Kidney capillary endothelial cell (primary cell): ENCODE results near the gene NR6A1.

Source experiments
- DNase-seq: peaks from one replicate; pipeline ENCODE4 v3.0.0-alpha.2; 2018; ENCODE audit warnings: low spot score

NR6A1 gene

DNA sequence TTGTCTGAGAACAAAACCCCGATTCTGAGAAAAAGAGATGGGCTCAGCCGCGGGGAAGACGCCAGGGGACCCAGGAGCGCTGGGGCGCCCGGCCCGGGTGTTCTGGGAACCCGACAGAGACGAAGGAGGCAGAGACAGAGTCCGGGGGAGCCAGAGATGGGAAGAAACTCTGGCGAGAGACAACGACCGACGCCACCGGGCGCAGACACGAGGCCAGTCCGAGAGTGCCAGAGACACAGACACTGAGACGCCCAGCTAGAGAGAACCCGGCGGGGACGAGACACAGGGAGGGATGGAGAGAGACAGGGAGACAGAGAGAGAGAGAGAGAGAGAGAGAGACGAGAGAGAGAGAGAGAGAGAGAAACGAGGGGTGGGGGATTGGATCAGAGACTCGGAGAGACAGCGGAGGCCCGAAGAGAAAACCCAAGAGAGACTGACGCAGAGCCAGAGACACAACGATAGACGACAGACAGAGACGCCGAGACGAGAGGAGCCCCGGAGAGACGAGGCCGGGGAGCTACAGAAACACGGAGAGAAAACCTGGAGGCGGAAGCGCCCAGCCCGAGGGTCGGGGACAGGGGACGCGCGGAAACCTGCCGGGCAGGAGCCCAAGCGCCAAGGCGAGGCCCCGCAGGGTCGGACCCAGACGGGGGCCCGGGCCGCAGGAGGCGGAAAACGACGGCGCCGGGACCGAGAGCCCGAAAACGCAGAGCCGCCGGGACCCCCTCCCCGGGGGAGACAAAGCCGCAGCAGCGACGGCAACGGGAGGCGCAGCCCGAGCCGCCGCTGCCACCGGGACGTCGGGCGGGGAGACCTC lies 267.2 kb downstream of the NR6A1 start:
- DNase-seq: no peak

- DNase-seq: no peak
Measured at GRCh38 chr9:124502711-124503702, 268.1 kb downstream of the NR6A1 start.

- DNase-seq: no peak
Measured at GRCh38 chr9:124501771-124502320, 269.3 kb downstream of the NR6A1 start.

- no peak for DNase-seq
Measured at GRCh38 chr9:124500796-124501611, 270.1 kb downstream of the NR6A1 start.

GRCh38 chr9:124500028-124500795 lies 270.9 kb downstream of the NR6A1 start:
- no peak for DNase-seq

- no peak for DNase-seq
Measured at GRCh38 chr9:124499216-124499615, 271.9 kb downstream of the NR6A1 start.

DNA sequence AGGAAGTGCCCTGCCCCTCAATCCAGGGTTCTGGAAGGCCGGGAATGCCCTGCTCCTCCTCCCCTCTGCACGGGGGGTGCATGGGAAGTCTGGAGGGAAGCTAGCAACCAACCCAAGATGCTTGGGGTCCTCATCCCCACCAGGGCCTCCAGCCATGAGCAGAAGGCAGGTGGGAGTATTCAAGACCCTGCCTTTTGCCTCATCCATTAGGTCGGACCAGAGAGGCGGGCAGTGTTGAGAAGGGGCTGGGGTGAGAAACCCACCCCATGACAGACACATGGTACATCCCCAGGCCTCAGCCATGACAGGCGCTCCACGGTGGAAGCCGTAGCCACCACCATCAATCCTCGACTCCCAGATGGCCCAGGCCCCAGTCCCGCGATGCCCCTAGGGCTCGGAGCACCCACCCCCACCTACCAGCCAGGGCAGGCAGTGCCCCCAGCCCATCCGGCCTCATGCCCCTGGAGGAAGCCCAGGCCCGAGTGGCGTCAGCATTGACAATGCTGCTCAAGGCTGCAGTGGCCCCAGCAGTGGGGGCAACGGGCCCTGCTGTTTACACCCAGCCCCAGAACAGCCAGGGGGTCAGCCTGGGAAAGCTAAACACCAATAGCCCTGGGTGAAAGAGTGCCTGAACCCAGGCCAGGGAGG lies 272.5 kb downstream of the NR6A1 start:
- DNase-seq: no peak

DNA sequence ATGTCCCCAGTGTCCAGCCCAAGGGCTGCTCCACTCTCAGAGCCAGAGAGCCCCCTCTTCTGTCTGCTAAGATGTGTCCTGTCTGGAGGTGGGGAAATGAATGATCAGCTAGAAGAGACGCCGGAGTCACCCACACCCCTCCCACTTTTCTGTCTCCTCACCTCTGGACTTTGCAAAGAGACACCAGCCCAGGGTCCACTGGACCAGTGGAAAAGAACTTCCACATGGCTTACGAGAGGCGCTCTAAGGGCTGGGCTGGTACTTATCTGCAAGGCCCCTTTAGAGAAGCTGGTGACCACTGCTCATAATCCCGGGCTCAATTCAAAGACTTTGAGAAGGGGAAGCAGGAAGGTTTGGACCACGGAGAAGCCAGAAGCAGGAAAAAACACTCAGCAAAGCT lies 273.1 kb downstream of the NR6A1 start:
- no peak for DNase-seq

DNA sequence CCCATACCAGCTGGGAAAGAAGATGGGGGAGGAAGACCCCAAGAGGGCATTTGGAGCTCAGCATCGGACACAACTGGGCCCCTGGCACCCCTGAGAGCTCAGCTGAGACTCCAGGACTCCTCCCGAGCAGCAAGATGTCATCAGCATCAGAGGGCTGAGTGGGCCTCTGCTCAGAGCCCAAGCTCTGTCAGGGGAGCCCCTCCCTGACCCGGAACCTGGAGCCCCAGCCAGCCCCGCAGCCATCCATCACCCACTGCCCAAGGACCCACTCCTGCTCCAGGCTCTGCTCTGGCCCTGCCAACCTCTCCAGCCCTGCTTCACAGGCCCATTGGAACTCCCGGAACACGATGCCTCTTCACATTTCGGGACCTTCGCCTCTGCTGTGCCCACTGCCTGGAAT lies 273.7 kb downstream of the NR6A1 start:
- DNase-seq: no peak

DNA sequence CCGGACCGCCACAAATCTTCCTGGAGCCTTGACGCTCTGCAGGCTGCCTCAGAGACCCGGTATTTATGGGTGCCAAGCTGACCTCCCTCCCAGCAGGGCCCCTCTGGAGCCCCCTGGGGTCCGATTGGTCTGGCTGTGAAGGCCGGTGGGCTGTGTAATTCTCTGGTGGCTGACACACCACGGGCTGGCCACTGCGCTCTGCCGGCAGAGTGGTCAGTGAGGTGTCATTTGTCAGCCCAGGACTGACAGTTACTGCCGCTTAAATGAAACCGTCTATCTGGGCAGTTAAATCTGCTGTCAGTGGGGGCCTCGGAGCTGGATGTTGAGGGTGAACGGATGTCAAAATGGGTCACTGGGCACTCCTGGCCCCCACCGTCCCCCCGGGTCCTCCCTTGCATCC lies 274.6 kb downstream of the NR6A1 start:
- no peak for DNase-seq

GRCh38 chr9:124496075-124496449 lies 275.0 kb downstream of the NR6A1 start:
- no peak for DNase-seq

- DNase-seq: no peak
Measured at GRCh38 chr9:124495126-124496074, 275.7 kb downstream of the NR6A1 start.

- no peak for DNase-seq
Measured at GRCh38 chr9:124493794-124494479, 277.2 kb downstream of the NR6A1 start.

DNA sequence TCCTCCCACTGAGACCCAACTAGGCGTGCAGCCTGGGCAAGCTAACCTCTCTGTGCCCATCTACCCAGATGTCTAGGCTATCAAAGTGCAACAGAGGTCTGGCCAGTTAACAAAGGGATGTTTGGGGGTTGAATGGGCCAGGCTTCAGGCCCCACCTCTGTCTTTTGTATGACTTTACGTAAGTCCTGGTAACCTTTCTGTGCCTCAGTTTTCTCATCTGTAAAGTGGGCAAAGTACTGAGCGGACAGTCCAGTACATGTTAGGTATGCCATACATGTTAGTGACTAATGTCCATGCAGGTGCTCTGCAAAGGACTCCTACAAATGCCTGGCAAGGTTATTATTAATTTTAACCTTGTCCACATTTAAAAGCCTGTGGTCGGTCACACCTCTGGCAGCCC lies 277.9 kb downstream of the NR6A1 start:
- DNase-seq: no peak

DNA sequence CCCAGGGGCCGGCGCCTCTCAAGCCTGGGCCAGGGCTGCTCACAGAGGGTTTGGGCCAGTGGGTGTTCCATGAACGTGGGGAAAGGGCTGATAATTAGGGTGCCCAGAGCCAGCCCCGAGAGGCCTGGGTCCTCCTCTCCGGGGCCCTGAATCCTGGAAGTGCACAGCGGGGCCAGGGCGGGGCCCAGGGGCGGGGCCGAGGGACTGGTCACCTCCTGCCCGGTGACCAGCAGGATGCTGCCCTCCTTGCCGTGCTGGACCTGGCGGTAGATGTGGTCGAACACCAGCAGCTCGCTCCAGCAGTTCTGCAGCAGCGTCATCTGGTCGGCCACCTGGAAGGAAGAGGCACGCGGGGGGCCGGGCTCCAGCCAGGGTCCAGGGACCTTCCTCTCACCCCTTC lies 278.3 kb downstream of the NR6A1 start:
- no peak for DNase-seq

DNA sequence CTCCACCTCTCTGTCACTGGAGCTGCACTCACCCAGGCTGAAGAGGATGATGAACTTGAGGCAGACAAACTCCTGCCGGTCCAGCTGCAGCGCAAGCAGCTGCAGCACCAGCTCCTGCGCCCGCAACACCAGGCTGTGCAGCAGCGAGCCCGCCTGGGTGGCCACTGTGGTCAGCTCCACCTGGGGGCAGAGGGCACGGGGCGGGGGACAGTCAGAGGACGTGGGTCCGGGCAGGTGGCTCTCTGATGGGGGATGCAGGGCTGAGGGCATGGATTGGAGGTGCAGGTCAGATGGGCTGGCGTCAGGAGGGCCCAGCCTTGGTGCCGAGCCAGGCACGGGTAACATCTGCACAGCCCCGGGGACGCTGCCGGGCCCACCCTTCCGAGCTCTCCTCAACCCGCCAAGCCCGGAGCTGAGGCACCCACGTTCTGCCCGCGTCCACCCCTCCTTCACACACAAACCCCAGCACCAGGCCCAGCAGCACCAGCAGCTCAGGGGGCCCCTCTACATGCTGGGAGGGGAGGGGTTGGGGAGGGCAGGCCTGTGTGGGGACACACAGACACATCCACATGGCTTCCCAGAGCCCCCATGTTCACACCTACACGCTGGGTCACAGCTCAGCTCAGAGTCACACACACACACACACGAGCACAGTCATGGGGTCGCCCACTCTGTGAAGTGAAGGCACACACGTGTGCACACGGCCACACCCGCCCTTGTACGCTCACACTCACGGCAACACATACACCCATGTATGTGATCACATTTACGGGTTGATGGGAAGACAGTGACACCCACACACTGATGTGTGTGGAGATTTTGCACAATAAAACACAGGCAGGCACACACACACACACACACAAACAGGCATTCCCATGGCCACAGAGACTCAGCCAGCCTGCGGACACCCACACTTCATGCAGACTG lies 279.8 kb downstream of the NR6A1 start:
- DNase-seq: no peak

- DNase-seq: no peak
Measured at GRCh38 chr9:124490004-124490403, 281.1 kb downstream of the NR6A1 start.

DNA sequence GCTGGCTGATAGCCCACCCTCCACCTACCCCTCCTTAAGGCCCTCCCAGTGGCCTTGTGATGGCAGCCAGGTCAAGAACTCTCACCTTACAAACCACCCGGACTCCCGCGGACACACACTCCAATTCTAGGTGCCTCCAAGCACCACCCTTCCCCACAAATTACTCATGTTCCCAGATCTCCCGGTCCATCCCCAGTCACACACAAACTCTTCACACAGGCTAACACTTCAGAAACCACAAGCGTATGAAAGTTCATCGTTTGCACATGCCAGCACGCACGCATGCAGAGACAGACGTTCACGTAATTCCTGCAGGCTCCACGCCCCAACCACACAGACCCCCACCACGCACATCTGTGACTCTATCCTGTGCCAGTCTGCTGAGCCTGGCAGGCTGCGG lies 281.9 kb downstream of the NR6A1 start:
- no peak for DNase-seq
